Esophagus squamous epithelium (tissue), 5 donors: Measurements from ENCODE around the gene LOC101059915.

Source experiments
- DNase-seq: peaks from one replicate; lab custom pipeline; 2025; lab: John Stamatoyannopoulos, UW
- H3K27ac ChIP-seq, 4 donors: fragments of 200-600 bp; sonication (generic); one replicate each; pipeline ENCODE4 v1.5.1; 2016 to 2019; ENCODE audit warnings: mild to moderate bottlenecking in 1 of 4
- H3K27me3 ChIP-seq, 4 donors: fragments of 200-600 bp; sonication (generic); 1 replicate in 3 of 4; 2 replicates in 1 of 4; pipeline versions ENCODE4 v1.5.1 to v1.6.0; 2017 to 2021; ENCODE audit warnings: antibody characterized with exemption in 1 of 4
- H3K36me3 ChIP-seq, 3 donors: fragments of 200-600 bp; sonication (generic); one replicate each; pipeline ENCODE4 v1.5.1; 2016 to 2019
- H3K4me1 ChIP-seq, 3 donors: fragments of 200-600 bp; sonication (generic); one replicate each; pipeline ENCODE4 v1.5.1; 2017 to 2019
- H3K4me3 ChIP-seq, 4 donors: fragments of 200-600 bp; sonication (generic); 1 replicate in 3 of 4; 2 replicates in 1 of 4; pipeline ENCODE4 v1.5.1; 2016 to 2019; ENCODE audit warnings: mild to moderate bottlenecking in 2 of 4, moderate library complexity in 1 of 4
- H3K9me3 ChIP-seq, 3 donors: fragments of 200-600 bp; sonication (generic); one replicate each; pipeline ENCODE4 v1.5.1; 2016 to 2019
- POLR2A ChIP-seq, 4 donors: fragments of 450-650 bp; IDR thresholded peaks; one replicate each; pipeline ENCODE4 v1.6.1; 2017; ENCODE audit warnings: antibody characterized with exemption in 4 of 4, mild to moderate bottlenecking in 4 of 4, moderate library complexity in 3 of 4
- WGBS, 2 donors: methylation state at CpG; one replicate each; pipeline ENCODE4 v1.1.5; 2018; 5-methylcytosine and 5-hydroxymethylcytosine counted together
- intact Hi-C: fragments of 100-400 bp; cut with DNase I; formaldehyde crosslinking; loops from one replicate; pipeline ENCODE4 v1.15.0; 2022
- TF ChIP-seq, protein P1 (sequence below), 6 experiments: fragments of 450-650 bp in 4 of 6; fragments of 200-600 bp in 2 of 6; sonication (generic) in 2 of 6; IDR thresholded peaks; one replicate each; pipeline ENCODE4 v1.5.1; 2016 to 2019; ENCODE audit warnings: antibody characterized with exemption in 6 of 6, mild to moderate bottlenecking in 4 of 6, moderate library complexity in 4 of 6
- donor health status: DM: yes; HTN: yes; CAD: no.

LOC101059915 gene

GRCh38 chrX:71634366-71634765 is 33.0 kb upstream of the LOC101059915 start:
- H3K4me3 ChIP-seq: no peak overlapping the region
- no peak for DNase-seq
- intact Hi-C loops: no loop called here
- H3K36me3 ChIP-seq: no peaks in the 10 kb centered on the region
- H3K4me1 ChIP-seq: no peaks in the 10 kb centered on the region
- H3K27me3 ChIP-seq: no peaks in the 10 kb centered on the region
- H3K9me3 ChIP-seq: no peaks in the 10 kb centered on the region
- no peak overlapping the region for H3K27ac ChIP-seq
- no peak for TF ChIP-seq POLR2A (IDR thresholded peaks at IDR 0.05)
- TF ChIP-seq, protein P1, sequence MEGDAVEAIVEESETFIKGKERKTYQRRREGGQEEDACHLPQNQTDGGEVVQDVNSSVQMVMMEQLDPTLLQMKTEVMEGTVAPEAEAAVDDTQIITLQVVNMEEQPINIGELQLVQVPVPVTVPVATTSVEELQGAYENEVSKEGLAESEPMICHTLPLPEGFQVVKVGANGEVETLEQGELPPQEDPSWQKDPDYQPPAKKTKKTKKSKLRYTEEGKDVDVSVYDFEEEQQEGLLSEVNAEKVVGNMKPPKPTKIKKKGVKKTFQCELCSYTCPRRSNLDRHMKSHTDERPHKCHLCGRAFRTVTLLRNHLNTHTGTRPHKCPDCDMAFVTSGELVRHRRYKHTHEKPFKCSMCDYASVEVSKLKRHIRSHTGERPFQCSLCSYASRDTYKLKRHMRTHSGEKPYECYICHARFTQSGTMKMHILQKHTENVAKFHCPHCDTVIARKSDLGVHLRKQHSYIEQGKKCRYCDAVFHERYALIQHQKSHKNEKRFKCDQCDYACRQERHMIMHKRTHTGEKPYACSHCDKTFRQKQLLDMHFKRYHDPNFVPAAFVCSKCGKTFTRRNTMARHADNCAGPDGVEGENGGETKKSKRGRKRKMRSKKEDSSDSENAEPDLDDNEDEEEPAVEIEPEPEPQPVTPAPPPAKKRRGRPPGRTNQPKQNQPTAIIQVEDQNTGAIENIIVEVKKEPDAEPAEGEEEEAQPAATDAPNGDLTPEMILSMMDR (IDR thresholded peaks at IDR 0.05): no peak
- WGBS, 2 donors: 60 to 80% methylated on average over 2 to 6 of the region's 6 CpGs

DNA sequence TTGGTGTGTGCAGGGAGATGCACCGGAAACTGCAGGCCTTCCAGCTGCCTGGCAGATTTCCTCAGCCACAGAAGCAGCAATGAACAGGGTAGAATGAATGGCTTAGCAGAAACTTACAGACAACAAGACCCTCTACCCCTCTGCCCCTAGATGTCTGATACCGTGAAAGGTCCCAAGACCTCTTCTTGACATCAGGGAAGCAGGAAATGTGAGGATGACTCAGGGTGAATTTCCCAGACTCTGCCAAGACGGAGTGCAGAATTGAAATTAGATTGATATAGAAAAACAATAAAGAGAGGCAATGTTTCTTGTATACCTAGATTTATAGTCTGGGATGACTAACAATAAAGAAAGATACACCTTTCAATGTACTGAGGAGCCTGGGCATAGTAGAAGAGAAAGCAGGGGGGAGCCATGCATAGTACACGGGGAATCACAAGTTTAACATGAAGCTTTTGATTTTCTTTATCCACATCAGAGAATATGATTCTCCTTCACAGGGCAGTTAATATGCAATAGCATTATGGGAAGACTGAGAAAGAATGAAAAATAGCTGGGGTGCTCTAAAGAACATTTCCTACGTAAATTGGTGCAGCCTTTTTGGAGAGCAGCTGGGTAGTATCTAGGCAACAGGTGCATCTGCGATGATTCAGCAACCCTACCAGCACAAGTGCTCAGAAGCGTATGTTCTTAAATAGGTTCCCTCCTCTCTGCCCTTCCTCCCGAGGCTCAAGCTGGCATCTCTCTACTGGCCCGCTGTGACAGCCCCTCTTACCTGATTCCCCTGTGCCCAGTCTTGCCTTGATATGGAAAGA is 30.7 kb upstream of the LOC101059915 start:
- WGBS, 2 donors: 60 to 69% methylated on average over 8 to 9 of the region's 9 CpGs
- Histone ChIP-seq H3K9me3 (no peaks in the 10 kb centered on the region), H3K4me3 (no peak overlapping the region), H3K27ac (peak overlapping the region in 1 of 4 donors; percentile 1), H3K36me3 (no peaks in the 10 kb centered on the region), H3K27me3 (no peaks in the 10 kb centered on the region), H3K4me1 (no peaks in the 10 kb centered on the region)
- intact Hi-C loops: no loop called here
- no peak for TF ChIP-seq POLR2A (IDR thresholded peaks at IDR 0.05)
- TF ChIP-seq, protein P1 (IDR thresholded peaks at IDR 0.05): no peak
- no peak for DNase-seq

DNA sequence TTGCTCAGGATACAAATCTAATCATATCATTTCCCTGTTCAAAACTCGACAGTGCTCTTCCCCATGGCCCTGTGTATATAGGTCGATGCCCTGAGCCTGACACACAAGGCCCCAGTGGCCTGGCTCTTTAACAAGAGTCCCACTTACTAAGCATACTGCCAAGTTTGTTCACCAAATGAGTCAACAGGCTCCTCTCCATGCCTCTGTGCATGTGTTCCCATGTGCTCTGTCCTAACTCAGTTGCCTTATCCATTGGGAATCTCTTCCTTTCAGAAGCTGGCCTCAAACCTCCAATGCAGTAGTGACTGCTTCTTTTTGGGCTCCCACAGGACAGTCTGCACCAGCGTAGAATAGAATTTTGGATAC is 30.1 kb upstream of the LOC101059915 start:
- Histone ChIP-seq H3K4me1 (no peaks in the 10 kb centered on the region), H3K27ac (peak overlapping the region in 1 of 4 donors; percentile 1), H3K4me3 (no peak overlapping the region), H3K36me3 (no peaks in the 10 kb centered on the region), H3K9me3 (no peaks in the 10 kb centered on the region), H3K27me3 (no peaks in the 10 kb centered on the region)
- no peak for TF ChIP-seq POLR2A (IDR thresholded peaks at IDR 0.05)
- TF ChIP-seq, protein P1 (IDR thresholded peaks at IDR 0.05): no peak
- DNase-seq: no peak
- 50 to 100% methylated on average over 2 to 3 of the region's 3 CpGs for WGBS, 2 donors
- intact Hi-C loops: no loop called here

DNA sequence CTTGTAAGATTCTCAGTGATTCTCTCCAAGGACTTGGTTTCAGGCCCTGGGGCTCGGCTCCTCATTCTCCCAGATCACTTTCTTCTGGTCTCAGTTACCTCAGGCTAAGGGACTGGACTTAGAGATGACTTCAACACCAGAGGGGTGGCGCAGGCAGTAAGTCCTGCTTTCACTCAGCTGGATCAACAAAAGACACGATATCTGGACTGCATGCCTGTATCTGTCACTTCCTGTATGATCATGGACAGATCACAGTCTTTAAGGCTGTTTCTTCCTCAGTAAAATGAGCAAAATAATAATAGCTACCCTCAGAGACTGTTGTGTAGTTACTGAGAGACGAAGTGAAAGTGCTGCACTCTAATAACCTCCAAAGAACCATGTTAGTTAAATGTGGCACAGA is 29.5 kb upstream of the LOC101059915 start:
- no peaks in the 10 kb centered on the region for H3K27me3 ChIP-seq
- no peaks in the 10 kb centered on the region for H3K9me3 ChIP-seq
- no peak for DNase-seq
- no peak for TF ChIP-seq POLR2A (IDR thresholded peaks at IDR 0.05)
- TF ChIP-seq, protein P1 (IDR thresholded peaks at IDR 0.05): no peak
- no peak overlapping the region for H3K4me3 ChIP-seq
- no peaks in the 10 kb centered on the region for H3K4me1 ChIP-seq
- intact Hi-C loops: no loop called here
- H3K36me3 ChIP-seq: no peaks in the 10 kb centered on the region
- 47 to 51% methylated on average over 4 of the region's 4 CpGs for WGBS, 2 donors
- H3K27ac ChIP-seq: peak overlapping the region in 1 of 4 donors; percentile 42

- Histone ChIP-seq H3K27me3 (no peaks in the 10 kb centered on the region), H3K27ac (peak overlapping the region in 1 of 4 donors; percentile 42), H3K36me3 (no peaks in the 10 kb centered on the region), H3K9me3 (no peaks in the 10 kb centered on the region), H3K4me1 (no peaks in the 10 kb centered on the region), H3K4me3 (no peak overlapping the region)
- TF ChIP-seq POLR2A (IDR thresholded peaks at IDR 0.05): no peak
- TF ChIP-seq, protein P1 (IDR thresholded peaks at IDR 0.05): no peak
- intact Hi-C loops: no loop called here
- no peak for DNase-seq
- 60 to 72% methylated on average over 4 of the region's 4 CpGs for WGBS, 2 donors
Observed at GRCh38 chrX:71638409-71638808, 28.9 kb upstream of the LOC101059915 start.
